ENCODE data around the gene SPAG17. TPM values are rescaled to one million over a fixed set of nuclear protein-coding genes. Genes with fewer than 3 reads are reported as not detected.

Gene SPAG17
- total and polyA plus RNA-seq, 2 of the 4 experiments (the other 2 are of a cell fraction) = 0.10 TPM; not detected in 1

DNA sequence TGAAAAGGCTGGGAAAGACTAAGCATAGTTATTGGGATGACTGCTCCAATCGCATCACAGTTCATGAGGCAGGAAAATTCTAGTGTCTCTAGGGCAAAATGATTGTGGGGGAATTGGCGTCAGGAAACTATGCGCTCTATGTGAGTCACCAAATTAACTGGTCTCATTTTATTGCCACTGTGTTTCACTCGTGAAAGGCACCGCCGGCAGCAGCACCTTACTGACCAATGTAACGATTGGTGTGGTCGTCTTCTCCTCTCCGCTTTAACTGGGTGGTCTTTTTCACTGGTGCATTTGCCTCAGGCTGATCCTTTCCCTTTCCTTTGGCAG, 83.5 kb downstream of the SPAG17 start:
- Histone ChIP-seq H3K4me2 (ENCODE audit: low read depth, low read length) (no peak overlapping the region), H2AK5ac (ENCODE audit: low read depth, low read length) (no peak overlapping the region), H3K9ac (ENCODE audit: low read depth, low read length) (no peak overlapping the region), H3K27me3 (ENCODE audit: control insufficient read depth, insufficient read depth, low read length) (0 out of 2 replicates have a peak, but pooled peaks cover 4% of the 10 kb centered on the region), H2BK120ac (ENCODE audit: low read depth, low read length) (no peak overlapping the region), H3K9me3 (ENCODE audit: control insufficient read depth, insufficient read depth, low read length) (no peaks in the 10 kb centered on the region), H3K79me1 (ENCODE audit: low read depth in 1 of 2, low read length in 2 of 2) (no peaks in the 10 kb centered on the region), H3K56ac (ENCODE audit: extremely low read depth, insufficient read depth, low read length) (no peak overlapping the region), H3K36me3 (ENCODE audit: control insufficient read depth, insufficient read depth, low read length) (no peaks in the 10 kb centered on the region), H4K8ac (ENCODE audit: low read depth in 2 of 2, low read length in 2 of 2) (no peak overlapping the region), H2AK9ac (replicated peaks; ENCODE audit: low read depth, low read length, poor library complexity) (no peak overlapping the region), H4K20me1 (ENCODE audit: insufficient read depth, low read length) (no peaks in the 10 kb centered on the region), H3K9me1 (ENCODE audit: insufficient read depth, low read length) (no peaks in the 10 kb centered on the region), H3K4me1 (ENCODE audit: control insufficient read depth, insufficient read depth, low read length) (no peaks in the 10 kb centered on the region), H2BK15ac (ENCODE audit: low read depth, low read length) (no peak overlapping the region), H3K27ac (ENCODE audit: insufficient read depth, low read length) (no peak overlapping the region), H3K4ac (ENCODE audit: low read depth, low read length) (no peak overlapping the region), H2AFZ (replicated peaks; ENCODE audit: low read length, poor library complexity) (no peak overlapping the region), H2BK20ac (ENCODE audit: low read depth, low read length) (no peak overlapping the region), H2BK5ac (ENCODE audit: low read depth, low read length, poor library complexity, severe bottlenecking) (no peak overlapping the region), H3K14ac (replicated peaks; ENCODE audit: low read depth, low read length) (no peak overlapping the region), H4K5ac (ENCODE audit: low read depth, low read length) (no peak overlapping the region), H3K23ac (ENCODE audit: low read depth, low read length) (no peak overlapping the region), H3K4me3 (ENCODE audit: insufficient read depth, low read depth, low read length) (no peak overlapping the region), H4K91ac (ENCODE audit: insufficient read depth, low read depth, low read length) (no peak overlapping the region), H3K18ac (ENCODE audit: low read depth, low read length) (no peak overlapping the region)
- TF ChIP-seq RAD21 (IDR thresholded peaks at IDR 0.05; ENCODE audit: low read length) (no peak), NFE2L2 (IDR thresholded peaks at IDR 0.05; ENCODE audit: low read depth, low read length) (no peak), MXI1 (IDR thresholded peaks at IDR 0.05; ENCODE audit: borderline replicate concordance, low read depth, low read length) (no peak), CHD1 (IDR thresholded peaks at IDR 0.05; ENCODE audit: low read depth, low read length) (no peak), RCOR1 (IDR thresholded peaks at IDR 0.05; ENCODE audit: insufficient replicate concordance, low read length) (no peak), MAZ (IDR thresholded peaks at IDR 0.05; ENCODE audit: borderline replicate concordance, low read depth, low read length) (no peak), MAFK (IDR thresholded peaks at IDR 0.05; ENCODE audit: low read depth, low read length) (no peak), BHLHE40 (IDR thresholded peaks at IDR 0.05; ENCODE audit: low read depth, low read length) (no peak), POLR2A (IDR thresholded peaks at IDR 0.05; ENCODE audit: low read depth, low read length) (no peak), RFX5 (IDR thresholded peaks at IDR 0.05; ENCODE audit: low read depth, low read length) (no peak), FOS (IDR thresholded peaks at IDR 0.05; ENCODE audit: low read depth, low read length) (no peak), CEBPB (IDR thresholded peaks at IDR 0.05; ENCODE audit: low read depth, low read length) (no peak), SMC3 (IDR thresholded peaks at IDR 0.05; ENCODE audit: low read depth, low read length) (no peak)
- TF ChIP-seq, protein P1, sequence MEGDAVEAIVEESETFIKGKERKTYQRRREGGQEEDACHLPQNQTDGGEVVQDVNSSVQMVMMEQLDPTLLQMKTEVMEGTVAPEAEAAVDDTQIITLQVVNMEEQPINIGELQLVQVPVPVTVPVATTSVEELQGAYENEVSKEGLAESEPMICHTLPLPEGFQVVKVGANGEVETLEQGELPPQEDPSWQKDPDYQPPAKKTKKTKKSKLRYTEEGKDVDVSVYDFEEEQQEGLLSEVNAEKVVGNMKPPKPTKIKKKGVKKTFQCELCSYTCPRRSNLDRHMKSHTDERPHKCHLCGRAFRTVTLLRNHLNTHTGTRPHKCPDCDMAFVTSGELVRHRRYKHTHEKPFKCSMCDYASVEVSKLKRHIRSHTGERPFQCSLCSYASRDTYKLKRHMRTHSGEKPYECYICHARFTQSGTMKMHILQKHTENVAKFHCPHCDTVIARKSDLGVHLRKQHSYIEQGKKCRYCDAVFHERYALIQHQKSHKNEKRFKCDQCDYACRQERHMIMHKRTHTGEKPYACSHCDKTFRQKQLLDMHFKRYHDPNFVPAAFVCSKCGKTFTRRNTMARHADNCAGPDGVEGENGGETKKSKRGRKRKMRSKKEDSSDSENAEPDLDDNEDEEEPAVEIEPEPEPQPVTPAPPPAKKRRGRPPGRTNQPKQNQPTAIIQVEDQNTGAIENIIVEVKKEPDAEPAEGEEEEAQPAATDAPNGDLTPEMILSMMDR (conservative IDR thresholded peaks at IDR 0.05; ENCODE audit: low read depth, low read length) = no peak
- TF ChIP-seq, protein P2, sequence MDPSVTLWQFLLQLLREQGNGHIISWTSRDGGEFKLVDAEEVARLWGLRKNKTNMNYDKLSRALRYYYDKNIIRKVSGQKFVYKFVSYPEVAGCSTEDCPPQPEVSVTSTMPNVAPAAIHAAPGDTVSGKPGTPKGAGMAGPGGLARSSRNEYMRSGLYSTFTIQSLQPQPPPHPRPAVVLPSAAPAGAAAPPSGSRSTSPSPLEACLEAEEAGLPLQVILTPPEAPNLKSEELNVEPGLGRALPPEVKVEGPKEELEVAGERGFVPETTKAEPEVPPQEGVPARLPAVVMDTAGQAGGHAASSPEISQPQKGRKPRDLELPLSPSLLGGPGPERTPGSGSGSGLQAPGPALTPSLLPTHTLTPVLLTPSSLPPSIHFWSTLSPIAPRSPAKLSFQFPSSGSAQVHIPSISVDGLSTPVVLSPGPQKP (IDR thresholded peaks at IDR 0.05; ENCODE audit: borderline replicate concordance, low read depth, low read length) = no peak
- TF ChIP-seq, protein P3, sequence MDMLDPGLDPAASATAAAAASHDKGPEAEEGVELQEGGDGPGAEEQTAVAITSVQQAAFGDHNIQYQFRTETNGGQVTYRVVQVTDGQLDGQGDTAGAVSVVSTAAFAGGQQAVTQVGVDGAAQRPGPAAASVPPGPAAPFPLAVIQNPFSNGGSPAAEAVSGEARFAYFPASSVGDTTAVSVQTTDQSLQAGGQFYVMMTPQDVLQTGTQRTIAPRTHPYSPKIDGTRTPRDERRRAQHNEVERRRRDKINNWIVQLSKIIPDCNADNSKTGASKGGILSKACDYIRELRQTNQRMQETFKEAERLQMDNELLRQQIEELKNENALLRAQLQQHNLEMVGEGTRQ (IDR thresholded peaks at IDR 0.05; ENCODE audit: low read depth, low read length) = no peak
- ATAC-seq (ENCODE audit: low read depth) (no peak), DNase-seq (no peak)
- WGBS, 2 experiments (ENCODE audit: extremely low coverage in 2 of 2, insufficient read length in 1 of 2) = 84% methylated on average over 9 of the region's 9 CpGs; no CpG with 5 or more reads in 1 of the 2 experiments
- intact Hi-C loops (cut with micrococcal nuclease) (no loop called here), in situ Hi-C loops (cut with MboI; ENCODE audit: low sequenced_read_pairs) (no loop called here), dilution Hi-C loops (cut with HindIII; ENCODE audit: low sequenced_read_pairs, unreplicated experiment) (no loop called here)
- no TSS peak for BruUV-seq (replicated peaks)
- CTCF ChIA-PET = no interaction called here
- POLR2A ChIA-PET (ENCODE audit: unreplicated experiment) = no interaction called here

All from IMR-90 (cell line).